Measurements from ENCODE around the gene TSPEAR.
"Not testable (repeated sequence)": the region's sequence is repeated elsewhere in the genome, so short reads cannot be mapped to it uniquely, and the experiment has no call there.

The TSPEAR gene

DNA sequence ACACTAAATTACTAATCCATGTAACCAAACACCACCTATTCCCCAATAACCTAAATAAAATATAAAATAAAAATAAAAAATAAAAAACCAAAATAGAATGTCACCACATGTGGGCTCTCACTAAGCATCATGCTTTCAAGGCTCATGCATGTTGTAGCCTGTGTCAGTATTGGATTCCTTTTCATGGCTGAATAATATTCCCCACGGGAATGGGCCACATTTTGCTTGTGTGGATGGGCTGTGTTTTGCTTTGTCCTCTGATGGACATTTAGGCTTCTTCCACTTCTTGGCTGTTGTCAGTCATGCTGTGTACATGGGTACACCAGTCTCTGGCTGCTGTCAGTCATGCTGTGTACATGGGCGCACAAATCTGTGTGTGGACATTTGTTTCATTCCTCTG is 122.3 kb downstream of the TSPEAR start:
- no peak for DNase-seq (ENCODE audit: low read depth)

DNA sequence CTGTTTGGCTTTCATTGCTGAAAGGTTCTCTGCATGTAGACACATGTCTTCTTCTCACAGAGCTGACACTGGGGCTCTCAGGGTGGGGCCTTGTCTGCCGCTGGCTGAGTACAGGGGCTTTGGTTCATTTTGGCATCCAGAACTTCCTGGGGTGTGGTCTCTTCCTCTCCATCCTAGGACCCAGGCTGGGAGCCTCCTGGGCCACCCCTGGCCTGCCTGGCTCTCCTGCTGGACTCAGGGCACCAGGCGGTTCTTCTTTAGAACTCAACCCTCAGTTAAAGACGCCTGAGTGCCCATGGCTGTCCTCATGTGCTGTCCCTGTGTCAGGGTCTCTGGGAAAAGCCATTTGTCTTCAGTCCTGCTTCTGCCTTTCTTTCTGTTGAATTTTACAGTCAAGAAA is 125.5 kb downstream of the TSPEAR start:
- no peak for DNase-seq (ENCODE audit: low read depth)

DNA sequence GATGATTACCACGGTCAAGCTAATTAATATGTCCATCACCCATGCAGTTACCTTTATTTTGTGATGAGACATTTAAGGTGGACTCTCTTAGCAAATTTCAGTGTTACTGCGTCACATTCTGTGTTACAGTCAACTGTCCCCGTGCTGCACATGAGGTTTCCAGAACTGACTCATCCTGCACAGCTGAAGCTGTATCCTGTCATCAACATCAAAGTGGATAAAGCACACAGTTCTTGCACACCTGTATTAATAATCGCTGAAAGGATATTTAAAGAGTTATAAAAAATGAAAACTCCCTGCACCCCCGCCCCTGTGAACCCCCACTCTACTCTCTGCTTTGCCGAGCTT is 127.6 kb downstream of the TSPEAR start:
- DNase-seq (ENCODE audit: low read depth), result no peak

DNA sequence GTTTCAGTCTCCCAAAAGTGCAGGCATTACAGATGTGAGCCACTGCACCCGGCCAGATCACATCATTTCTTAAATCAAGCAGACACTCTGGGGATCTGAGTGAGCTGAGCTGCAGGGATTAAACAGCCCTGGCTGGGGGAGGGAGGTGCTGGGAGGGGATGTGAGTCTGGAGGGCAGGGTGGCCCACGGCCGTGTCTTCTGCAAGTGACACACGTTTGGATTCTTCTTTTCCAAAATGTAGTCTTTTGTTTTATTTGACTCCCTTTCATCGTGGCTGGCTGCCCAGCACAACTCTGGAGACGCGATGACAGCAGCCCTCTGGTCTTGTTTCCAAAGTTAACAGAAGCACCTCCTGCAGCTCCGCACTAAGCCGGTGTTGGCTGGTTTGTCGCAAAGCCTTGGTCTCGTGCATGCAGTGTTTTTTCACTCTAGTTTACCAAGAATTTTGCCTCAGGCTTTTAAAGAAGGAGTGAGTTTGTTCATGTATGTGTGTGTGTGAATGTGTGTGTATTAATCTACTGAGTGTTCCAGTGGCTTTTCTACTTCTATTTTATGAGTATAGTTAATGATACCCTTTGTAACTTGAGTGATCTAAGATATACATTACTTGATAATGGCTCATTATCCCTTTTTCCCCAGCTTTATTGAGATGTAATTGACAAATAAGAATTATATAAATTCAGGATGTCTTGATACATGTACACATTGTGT is 128.1 kb downstream of the TSPEAR start:
- no peak for DNase-seq (ENCODE audit: low read depth)

DNA sequence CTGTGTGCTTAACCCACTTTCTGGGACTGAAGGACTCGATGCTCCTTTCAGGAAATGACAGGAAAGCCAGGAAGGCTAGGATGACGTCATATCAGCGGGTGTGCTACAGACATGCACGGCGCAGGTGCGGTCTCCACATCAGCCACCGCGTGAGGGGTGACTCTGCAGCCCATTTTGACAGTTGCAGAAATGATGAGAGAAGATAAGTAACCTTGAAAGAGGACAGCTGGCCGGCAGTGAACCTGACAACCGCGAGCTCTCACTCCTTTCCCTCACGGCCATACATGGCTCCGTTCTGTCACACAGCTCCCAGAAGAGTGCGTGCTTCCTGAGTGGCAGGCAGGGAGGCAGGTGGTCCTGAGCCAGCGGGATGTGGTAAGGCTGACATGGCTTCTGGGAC is 129.3 kb downstream of the TSPEAR start:
- DNase-seq (ENCODE audit: low read depth), result no peak

DNA sequence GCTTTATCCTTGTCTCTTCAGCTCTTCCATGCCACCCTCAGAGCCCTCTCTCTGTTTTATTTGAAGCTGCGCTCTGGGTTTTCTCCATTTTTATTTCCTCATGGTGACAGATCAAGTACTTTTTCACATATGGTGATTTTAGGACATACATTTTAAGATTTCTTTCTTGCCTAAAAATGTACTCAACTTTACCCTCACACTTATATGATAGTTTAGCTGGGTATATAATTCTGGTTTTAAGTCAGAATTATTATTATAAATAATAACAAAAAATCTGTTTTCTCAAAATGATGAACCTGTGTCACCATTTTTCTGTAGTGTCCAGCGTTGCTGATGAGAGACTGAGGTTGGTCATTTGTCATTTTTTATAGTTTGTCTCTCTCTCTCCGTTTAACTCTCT is 130.2 kb downstream of the TSPEAR start:
- DNase-seq (ENCODE audit: low read depth), result no peak

DNA sequence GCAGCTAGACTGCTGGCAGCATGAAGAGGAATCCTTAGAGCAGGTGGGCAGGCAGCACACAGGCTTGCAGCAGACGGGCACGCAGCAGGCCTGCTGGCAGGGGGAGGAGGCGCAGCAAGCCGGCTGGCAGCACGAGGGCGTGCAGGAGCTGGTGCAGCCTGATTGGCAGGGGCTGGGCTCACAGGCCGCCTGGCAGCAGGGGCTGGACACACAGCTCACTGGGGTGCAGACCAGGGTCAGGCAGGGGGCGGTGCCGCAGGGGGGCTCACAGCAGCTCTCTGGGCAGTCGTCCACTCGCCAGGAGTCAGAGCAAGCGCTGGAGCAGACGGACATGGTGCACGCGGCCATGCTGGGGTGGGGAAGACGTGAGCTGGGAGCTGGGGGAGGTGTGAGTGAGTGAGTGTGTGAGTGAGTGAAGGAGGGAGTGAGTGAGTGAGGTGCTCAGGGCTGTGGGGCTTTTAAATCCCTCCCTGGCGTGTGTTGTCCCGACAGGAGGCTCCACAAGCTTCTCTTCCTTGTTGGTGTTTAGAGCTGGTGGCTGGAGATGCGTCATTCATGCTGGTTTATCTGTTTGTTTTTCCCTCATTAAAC is 131.0 kb downstream of the TSPEAR start, which contains the start of gene KRTAP10-5:
KRTAP10-5 (minus strand) TSS at position 374 of the 591 bp plus-strand sequence; CDS start at position 348, 26 bp downstream.
- not testable (repeated sequence) for DNase-seq (ENCODE audit: low read depth)

DNA sequence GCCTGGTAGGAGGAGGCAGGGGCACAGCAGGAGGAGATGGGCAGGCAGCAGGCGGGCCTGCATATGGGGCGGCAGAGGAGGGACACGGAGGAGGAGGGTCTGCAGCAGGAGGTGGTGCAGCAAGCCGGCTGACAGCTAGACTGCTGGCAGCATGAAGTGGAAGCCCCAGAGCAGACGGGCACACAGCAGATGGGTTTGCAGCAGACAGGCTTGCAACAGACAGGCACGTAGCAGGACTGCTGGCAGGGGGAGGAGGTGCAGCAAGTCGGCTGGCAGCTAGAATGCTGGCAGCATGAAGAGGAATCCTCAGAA is 131.6 kb downstream of the TSPEAR start:
- DNase-seq (ENCODE audit: low read depth), result no peak

DNA sequence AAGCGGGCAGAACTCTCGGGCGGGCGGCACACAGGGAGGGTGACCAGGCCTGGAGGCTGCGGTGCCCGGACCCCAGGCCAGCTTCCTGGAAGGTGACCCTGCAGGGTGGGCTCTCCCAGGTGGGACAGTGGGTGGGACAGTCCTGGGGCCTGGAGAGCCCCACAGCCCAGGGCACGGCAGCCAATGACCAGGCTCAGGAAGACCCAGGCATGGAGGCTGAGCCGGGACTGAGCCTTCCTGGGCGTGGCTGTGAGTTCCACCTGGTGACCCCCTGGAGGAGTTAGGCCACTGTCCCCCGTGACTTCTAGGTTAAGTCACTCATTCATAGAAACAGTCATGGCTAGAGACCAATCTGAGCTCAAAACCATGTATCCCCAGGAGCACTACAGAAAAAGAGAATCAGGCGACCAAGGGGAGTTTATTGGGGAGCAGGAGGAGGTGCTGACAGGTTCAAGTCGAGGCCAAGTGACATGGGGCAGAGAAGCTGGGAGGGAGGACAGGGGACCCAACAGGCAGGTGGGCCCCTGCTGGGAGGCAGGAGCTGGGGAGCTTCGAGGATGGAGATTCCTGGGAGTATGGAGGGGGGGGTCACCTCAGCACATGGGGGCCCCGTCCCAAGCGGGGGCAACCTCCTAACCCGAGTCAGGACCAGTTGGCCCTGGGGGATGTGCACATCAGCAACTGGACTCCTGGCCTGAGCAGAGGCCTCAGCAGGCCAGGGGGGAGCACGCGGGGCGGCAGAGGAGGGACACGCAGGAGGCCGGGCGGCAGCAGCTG is 132.1 kb downstream of the TSPEAR start:
- no peak for DNase-seq (ENCODE audit: low read depth)

DNA sequence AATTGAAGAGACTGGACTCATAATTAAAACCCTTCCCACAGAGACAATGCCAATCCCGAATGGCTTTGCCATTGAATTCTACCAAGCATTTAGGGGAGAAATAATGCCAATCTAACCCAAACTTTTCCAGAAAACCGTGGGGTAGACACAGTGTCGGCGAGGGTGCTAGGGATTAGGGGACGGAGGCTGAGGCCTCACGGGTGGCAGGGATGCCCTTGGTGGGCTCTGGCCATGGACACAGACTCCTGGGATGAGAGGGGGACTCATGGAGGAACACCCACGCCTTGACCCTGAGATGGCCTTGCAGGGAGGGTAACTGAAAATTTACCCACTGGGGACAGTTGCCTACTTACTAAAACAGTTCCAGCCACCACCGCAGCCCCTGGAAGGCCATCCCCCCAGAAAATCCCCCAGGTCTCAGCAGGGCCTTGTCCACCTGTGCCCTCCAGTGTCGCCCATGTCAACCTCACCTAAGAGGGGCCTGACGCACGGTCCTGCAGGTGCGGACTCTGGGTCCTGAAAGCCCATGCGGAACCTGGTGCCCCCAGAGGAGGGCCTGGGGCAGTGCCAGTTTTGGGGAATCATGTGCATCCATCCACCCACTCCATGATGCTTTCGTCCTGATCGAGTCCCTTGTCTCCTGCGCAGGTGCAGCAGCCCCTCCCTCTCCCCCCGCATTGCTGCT is 132.9 kb downstream of the TSPEAR start:
- no peak for DNase-seq (ENCODE audit: low read depth)

DNA sequence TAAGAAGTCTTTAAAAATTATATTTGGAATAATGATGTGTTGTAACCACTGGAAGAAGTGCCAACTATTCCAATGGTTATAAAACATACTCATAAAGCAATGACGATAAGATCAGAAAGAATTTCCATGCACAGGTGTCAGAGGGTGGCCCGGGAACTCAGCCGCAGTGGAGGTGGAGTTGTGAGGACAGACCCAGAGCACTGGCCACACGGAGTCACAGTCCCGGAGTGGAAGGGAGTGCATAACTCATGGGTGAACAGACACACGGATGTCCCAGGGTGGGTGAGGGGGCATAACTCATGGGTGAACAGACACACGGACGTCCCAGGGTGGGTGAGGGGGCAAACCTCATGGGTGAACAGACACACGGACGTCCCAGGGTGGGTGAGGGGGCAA is 135.3 kb downstream of the TSPEAR start:
- no peak for DNase-seq (ENCODE audit: low read depth)

DNA sequence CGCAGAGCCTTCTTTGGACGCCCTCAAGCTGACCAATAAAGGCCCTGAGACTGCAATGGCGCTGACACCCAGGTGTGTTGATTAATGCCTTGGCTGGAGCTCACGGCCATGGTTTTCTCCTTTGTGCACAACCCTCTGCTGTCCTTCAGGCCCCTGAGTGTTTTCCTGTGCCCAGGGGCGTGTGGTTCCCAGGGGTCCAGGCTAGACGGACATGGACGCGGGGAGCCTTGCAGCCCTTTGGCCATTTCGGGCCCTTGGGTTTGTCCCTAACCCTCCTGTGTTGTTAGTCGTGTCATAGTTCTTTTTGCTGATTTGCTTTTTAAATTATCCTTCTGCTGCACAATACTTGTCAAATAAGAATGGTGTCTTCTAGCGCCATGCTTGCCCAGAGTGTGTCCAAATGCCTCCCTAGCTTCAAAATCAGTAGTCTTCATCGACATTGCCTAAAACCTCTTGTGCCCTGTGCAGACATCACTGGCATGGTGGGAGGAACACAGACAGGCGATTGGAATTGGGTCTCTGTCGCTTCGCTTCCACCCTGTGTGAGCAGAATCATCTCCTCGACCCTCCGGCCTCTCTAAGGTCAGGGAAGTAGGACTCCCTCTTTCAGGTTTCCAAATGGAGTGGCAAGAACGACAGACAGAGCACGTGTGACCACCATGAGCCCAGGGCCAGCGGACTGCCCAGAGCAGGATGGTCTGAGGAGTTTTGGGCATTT is 135.9 kb downstream of the TSPEAR start:
- no peak for DNase-seq (ENCODE audit: low read depth)

DNA sequence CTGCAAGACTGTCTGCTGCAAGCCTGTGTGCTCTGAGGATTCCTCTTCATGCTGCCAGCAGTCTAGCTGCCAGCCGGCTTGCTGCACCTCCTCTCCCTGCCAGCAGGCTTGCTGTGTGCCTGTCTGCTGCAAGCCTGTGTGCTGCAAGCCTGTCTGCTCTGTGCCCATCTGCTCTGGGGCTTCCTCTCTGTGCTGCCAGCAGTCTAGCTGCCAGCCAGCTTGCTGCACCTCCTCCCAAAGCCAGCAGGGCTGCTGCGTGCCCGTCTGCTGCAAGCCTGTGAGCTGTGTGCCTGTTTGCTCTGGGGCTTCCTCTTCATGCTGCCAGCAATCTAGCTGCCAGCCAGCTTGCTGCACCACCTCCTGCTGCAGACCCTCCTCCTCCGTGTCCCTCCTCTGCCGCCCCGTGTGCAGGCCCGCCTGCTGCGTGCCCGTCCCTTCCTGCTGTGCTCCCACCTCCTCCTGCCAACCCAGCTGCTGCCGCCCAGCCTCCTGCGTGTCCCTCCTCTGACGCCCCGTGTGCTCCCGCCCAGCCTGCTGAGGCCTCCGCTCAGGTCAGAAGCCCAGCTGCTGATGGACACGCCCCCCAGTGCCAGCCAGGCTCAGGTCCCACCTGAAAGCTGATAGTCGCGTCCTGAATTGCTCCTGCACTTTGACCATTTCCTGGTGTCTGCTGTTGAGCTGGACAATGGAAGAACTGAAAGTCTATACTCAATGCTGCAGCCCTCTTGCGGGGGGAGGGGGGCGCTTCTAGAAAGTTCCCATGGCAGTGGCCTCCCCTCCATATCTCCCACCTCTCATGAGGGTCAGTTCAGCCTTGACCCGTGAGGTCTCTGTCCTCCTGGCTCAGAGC is 136.7 kb downstream of the TSPEAR start:
- no peak for DNase-seq (ENCODE audit: low read depth)

DNA sequence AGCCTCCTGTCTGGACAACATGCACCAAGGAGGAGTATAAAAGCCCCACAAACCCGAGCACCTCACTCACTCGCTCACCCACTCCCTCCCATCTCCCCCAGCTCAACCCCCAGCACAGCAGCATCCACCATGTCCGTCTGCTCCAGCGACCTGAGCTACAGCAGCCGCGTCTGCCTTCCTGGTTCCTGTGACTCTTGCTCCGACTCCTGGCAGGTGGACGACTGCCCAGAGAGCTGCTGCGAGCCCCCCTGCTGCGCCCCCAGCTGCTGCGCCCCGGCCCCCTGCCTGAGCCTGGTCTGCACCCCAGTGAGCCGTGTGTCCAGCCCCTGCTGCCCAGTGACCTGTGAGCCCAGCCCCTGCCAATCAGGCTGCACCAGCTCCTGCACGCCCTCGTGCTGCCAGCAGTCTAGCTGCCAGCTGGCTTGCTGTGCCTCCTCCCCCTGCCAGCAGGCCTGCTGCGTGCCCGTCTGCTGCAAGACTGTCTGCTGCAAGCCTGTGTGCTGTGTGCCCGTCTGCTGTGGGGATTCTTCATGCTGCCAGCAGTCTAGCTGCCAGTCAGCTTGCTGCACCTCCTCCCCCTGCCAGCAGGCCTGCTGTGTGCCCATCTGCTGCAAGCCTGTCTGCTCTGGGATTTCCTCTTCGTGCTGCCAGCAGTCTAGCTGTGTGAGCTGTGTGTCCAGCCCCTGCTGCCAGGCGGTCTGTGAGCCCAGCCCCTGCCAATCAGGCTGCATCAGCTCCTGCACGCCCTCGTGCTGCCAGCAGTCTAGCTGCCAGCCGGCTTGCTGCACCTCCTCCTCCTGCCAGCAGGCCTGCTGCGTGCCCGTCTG is 137.5 kb downstream of the TSPEAR start, which contains the start of gene KRTAP10-4:
KRTAP10-4 (plus strand) TSS at position 100 of the 827 bp plus-strand sequence; CDS start at position 130, 30 bp downstream.
- DNase-seq (ENCODE audit: low read depth), result not testable (repeated sequence)

DNA sequence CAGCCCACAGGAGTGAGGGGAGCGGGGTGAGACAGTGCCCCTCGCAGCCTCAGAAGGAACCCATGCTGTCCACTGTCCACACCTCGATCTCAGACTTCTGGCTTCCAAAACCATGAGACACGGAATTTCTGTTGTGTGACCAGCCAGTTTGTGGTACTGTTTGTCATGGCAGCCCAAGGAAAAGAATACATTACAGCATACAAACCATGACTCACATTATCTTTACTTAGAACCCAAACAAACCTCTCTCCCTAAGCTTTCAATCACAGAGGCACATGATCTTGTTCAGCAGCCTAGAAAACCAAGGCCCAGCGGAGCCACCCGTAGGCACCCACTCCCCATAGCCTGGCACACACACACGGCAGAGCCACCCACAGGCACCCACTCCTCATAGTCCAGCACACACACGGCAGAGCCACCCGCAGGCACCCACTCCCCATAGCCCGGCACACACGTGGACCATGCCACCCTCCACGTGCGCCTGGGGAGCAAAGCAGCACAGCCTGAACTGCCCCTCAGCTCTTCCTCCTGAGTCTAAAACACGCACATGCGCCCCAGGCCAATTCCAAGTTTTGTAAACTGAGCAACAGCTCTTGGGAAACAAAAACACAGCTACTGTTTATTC is 138.3 kb downstream of the TSPEAR start:
- DNase-seq (ENCODE audit: low read depth), result no peak

DNA sequence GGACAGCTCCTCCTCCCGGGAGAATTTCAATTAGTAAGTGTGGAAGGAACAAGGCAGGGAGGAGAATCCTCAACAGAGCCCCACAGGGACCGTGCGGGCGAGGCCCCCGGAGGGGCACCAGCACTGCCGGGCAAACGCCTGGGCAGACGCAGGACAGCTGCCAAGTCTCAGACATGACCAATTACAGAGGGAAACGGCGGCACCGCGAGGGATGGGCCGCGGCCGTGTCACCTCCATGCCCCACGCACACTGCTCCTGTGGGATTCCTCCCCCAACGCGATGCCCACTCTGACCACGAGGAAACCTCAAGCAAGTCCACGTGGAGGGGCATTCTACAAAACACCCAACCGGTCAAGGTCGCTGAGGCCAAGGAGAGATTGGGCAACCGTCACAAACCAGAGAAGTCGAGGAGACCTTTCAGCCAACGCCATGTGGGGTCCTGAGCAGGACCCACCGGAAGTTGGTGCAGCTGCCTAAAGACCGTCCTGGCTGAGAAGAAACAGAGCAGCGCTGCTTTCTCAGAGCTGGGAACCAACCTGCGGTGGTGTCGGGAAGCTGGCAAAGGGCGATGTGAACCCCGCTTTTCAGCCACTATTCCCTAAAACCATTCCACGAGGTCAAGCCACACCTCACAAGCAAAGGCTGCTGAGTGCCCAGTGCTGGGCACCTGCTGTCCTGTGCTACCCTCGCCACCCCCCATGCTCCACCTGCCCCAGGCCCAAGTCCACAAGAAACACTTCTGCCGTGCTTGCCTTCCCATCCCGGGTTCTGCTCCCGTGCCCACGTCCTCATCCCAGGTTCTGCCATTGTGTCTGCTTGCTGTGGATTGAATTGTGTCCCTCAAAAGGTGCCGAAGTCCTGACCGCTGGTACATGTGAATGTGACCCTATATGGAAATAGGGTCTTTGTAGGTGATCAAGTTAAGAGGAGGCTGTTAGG is 139.3 kb downstream of the TSPEAR start:
- DNase-seq (ENCODE audit: low read depth), result no peak

DNA sequence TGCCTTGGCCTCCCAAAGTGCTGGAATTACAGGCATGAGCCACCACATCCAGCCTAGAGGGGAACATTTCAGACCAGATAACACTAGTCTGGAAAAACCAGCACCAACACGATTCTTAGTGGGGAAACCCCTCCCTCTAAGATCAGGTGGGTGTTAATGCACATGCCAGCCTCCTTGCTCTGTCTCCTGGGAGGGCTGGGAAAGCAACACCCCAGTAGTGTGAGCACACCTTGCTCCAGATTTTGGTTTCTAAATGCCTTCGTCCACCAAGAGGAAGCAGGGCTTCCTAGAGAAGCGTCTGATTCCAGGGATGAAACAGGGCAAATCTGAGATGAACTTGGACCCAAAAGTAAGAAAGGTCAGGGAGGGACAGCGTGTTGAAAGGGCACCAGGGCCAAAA is 140.1 kb downstream of the TSPEAR start:
- no peak for DNase-seq (ENCODE audit: low read depth)

DNA sequence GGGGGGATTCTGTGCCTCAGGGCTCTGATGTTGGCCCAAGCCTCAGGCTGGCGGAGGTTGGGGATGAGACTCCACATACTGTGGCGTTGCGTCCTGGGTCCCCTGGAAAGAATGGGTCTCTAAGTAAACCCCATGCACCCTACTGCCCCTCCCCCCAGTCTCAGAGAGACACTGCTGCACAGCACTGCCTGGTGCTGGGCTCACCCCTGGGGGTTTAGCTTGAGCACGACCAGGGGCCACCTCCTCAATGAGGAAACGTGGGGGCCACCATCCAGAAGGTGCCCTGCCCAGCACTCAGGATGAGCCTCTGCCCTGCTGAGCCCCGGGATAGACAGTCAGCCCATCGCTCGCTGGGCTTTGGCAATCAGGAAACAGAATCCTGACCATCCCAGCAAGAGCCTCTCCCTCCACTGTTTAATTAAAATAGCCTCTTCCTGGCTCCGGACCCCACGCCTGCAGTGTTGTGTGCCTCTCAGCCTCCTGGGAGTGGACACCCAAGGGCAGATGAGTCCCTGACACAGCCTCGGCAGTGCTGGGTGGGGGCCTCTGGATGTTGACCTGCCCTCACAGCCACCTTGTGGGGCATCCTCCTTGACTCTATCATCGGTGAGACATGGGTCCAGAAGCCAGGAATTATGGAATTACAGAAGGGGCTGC is 141.4 kb downstream of the TSPEAR start:
- no peak for DNase-seq (ENCODE audit: low read depth)
